HG03439 (cell line): Measurements from ENCODE around the gene HMGB1.
A peak's percentile ranks its signal among the peaks of the same experiment; 100 is the strongest.

ENCODE experiments used
- ATAC-seq: cut with Tn5 transposase; IDR thresholded peaks from one replicate; pipeline ENCODE4 v1.9.1; 2021; ENCODE audit warnings: mild to moderate bottlenecking, moderate library complexity; ENCODE audit not compliant: unreplicated experiment

The HMGB1 gene

DNA sequence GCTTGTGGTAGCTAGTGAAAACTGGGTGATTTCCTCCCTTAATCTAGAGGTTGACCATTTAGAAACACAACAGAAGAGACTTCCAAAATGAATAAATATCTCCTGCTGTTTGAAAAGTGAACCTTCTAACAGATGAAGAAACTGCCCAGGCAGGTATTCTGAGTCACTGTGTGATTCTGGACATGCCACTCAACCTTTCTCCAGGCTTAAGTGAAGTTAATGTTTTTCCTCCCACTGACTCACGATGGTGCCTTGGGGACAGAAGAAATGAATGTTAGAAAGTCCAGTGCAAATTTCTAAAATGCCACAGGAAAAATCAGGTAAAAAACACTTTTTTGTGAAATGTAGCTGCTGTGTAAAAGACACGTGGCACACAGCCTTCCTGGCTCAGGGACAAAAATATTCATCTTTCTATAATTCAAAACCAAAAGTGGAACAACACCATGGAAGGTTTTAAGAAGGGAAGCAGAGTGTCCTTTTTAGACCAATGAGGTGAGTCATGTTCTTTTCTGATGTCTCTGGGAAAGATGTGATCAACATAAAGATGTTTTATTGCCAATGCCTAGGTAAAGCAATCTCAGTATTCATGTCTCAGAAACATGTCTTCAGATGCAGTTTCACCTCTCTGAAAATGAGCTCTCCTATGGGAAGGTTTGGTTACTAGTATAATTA, 34.3 kb downstream of the HMGB1 start:
- no peak for ATAC-seq

DNA sequence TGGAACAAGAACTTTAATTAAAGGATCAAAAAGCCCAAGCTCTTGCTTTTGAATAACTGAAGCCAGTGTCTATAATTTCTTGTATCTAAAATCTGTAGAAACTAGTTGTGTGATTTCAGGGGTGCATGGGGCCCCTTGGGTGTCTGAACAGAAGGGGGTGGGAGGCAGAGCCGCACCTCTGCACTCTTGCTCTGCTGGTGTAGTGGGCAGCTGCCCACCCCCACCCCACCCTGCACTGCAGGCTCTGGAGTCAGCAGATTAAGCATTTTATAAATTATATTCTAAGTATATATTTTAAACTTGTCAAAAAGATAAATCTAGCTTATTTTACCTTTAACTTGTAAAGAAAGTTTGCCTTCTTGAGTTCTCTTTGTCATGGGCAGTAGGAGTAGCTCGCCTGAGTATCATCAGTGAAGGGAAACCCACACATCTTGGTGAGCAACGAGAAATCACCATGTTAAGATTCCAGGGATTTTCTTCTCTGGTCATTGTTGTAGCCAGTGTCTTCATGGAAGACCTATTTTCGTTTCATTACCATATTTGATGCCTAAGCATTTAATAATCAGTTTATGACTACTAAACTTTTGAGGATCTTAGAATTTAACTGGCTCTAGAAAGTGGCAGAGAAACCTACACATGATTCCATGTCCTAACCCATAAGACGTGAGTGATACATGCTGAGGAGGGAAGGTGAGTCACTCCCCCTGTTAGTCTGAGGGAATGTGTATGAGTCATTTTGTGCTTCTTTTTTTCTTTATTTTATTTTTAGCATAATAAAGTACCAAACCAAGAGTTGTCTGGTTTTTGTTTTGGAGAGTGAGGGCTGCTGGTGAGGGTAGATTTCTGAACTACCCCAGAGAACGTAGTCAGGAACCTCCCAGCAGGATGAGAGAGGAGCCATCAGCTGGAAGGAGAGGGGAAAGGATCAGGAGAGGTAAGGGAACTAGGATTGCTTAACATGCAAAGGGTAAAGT, 35.7 kb downstream of the HMGB1 start:
- ATAC-seq: peak; percentile 55

DNA sequence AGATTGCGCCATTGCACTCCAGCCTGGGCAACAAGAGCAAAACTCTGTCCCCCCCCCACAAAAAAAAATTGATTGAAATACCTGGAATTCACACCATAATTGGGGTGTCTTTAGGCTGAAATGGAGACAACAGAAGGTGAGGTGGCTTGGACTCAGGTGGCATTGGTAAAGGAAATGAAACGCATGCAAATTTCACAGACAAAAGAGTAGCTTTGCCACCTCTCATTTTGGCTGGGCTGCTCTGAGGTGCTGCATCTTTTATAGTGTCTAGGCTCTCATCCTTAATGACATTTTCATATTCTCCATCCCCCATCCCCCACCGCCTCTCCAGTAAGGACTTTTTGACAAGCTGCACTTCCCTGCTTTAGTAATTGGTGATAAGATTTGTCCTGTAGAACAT, 36.5 kb downstream of the HMGB1 start:
- no peak for ATAC-seq

DNA sequence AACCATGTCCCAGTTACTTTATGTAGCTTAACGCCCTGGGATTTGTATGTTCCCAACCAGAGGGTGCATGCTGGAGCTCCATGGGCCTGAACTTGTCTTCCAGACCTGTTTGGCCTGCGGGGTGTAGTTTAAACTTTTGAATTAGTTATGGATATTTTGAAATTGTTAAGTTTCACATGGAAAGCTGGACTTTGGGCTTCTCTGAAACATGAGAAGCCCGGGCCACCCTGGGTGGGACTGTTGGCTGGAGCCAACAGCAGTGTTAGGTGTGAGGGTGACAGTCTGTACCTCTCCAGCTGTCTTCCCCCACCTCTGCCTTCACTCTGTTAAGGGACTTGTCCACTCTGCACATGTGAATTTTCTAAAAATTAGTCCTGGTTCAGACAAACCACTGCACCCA, 41.8 kb downstream of the HMGB1 start:
- no peak for ATAC-seq

DNA sequence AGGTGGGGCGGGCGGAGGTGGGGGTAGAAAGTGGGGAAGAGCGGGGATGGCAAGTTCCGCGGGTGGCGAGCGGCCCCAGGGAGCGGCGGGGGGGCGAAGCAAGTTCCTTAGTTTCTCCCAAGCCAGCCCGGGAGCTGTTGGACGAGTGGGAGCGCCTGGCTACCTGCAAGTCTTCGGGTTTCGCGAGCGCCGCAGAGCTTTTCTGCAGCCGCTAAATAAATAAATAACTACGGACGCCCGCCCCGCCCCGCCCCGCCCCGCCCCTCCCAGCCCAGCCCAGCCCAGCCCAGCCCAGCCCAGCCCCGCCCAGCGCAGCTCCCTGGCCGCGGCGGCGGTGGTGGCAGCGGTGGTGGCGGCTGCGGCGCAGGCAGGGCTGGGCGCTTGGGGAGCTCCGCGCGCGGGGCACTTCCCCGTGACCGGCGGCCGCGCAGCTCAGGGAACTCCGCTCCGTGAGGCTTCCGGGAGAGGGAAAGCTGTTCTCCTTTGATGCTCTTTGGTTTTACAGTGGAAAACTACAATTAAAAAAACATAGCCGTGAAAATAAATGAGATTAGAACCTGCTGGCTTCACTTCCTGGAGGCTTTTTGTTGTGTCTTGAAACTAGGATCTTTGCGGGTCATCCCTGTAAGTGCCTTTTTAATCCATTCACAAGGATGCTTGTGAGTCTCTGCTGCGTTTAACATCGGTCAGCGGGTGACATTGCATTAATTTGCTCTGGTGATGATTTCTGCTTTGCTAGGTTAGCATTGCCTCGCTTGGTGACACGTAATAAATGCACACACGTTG, 43.5 kb downstream of the HMGB1 start, which contains the start of gene UBE2L5:
Gene UBE2L5, plus strand, starts transcription at position 440 of the 786 bp plus-strand sequence. CDS start 5,498 bp downstream, outside the sequence.
- peak; percentile 77 for ATAC-seq

DNA sequence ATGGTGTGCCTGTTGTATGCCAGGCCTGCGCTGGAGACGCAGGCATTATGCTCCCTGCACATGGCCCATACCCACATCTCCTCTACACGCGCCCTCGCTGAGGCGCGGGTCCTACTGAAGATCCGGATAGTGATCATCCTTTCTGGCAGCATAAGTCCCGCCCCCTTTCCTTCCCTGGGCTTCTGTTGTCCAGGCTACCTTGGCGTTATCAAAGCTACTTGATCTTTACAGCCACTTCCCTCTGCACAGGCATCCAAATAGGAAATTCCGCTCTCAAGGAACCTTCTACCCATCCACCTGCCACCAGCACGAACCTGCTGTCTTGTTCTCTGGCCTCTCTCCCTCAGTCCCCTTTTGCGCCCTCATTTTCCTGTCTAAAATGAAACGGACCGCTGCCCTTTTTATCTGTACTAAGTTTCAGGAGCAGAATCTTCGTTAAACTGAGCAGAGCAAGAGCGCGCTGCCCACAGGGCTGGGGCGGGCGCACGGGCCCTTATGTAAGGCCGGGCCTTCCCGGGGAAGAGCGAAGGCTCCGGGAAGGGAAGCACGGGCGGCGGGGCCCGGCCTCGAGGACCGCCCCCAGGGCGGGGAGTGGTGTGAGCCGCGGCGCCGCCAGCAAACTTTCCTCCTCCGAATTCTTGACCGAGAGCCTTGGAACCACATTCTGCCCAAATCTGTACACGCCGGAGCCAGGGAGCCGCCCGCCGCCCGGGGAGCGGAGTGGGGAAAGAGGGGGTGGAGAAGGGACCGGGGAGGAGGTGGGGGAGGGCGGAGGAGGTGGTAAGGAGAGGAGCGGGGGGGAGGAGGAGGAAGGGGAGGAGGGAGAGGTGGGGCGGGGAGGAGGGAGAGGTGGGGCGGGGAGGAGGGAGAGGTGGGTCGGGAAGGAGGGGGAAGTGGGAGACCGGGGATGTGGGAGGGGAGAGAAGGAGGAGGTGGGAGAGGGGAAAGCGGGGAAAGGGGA, 44.4 kb downstream of the HMGB1 start:
- ATAC-seq: peak; percentile 42

DNA sequence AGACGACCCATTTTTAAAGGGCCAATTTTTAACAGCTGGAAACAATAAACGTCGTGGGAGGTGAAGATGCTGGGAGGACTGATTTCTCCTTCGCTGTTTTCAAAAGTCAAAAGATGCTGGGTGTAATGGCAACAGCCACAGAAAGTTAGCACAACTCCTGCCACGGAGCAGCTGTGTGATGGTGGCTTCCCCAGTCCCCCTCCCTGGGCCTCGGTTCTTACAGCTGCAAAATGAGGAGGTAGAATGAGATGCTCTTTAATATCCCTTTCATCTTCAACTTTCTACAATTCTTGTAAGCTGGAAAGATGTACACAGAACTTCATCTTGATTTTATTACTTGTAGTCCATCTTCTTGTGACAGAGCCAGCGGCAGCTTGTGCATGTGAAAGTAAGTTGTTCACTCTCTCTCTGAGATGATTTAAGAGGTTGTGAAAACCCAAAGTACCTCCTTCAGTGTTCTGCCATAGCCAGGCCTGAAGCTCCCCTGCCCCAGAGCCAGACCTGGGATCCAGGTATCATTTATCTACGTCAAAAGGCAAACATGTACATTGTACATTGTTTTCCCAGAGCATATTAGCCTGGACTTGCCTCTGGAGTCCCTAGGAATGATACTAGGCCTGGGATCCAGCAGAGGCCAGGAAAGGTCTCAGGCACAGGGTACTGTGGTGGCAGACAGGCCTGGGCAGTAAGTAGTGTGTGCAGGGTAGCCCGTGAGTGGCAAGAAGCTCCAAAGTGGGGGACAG, 46.8 kb downstream of the HMGB1 start:
- ATAC-seq: no peak

DNA sequence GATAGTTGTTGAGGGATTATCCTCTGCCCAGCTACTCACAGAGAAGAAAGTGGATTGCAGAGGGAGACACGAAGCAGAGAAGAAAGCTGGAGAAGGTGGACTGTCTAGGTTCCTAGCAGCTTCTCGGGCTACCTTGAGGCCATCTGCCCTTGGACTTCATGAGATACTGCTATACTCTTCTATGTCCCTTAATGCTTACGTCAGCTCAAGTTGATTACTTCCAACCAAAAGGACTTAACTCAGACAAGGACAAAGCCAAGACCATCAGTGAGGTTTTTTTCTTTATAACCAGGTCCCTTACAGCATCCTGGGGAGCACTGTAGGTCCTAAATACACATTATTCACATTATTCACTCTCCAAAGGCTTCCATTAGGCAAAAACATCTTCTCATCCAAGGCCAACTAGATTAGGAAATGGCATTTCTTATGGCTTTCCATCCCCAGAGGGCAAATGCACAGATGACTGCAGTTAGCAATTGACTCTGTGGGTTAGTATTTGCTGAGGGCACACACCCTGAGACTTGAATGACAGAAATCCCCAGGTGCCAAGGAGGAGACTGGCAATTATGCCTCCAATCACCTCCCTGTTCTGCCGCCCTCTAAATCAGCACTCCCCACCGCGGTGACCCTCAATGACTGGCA, 47.5 kb downstream of the HMGB1 start:
- ATAC-seq: no peak

DNA sequence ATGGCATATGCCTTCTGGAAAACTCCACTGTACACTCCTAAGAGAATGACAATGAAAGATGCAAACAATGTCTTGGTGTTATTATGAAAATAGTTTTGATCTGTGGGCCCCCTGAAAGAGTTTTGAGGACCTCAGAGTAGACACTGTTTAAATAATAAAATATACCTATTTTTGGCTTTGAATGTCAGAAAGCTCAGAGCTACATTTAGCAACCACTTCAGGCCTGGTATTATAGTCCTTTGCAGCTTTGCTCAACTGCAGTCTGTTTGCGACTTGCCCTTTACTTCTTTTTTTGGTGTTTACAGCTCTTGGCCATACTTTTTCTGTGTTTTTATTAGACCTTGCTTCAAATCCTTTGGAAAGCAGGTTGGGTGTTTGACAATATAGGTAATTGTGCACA, 49.3 kb downstream of the HMGB1 start:
- no peak for ATAC-seq

DNA sequence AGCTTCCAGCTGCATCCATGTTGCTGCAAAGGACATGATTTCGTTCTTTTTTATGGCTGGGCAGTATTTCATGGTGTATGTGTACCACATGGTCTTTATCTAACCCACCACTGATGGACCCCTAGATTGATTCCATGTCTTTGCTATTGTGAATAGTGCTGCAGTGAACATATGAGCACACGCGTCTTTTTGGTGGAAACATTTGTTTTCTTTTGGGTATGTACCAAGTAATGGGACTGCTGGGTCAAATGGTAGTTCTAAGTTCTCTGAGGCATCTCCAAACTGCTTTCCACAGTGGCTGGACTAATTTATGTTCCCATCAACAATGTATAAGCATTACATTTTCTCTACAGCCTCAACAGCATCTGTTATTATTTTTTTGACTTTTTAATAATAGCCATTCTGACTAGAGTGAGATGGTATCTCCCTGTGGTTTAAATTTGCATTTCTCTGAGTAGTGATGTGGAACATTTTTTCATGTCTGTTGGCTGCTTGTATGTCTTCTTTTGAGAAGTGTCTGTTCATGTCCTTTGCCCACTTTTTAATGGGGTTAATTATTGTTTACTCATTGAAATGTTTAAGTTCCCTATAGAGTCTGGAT, 50.2 kb downstream of the HMGB1 start:
- ATAC-seq: peak; percentile 69

DNA sequence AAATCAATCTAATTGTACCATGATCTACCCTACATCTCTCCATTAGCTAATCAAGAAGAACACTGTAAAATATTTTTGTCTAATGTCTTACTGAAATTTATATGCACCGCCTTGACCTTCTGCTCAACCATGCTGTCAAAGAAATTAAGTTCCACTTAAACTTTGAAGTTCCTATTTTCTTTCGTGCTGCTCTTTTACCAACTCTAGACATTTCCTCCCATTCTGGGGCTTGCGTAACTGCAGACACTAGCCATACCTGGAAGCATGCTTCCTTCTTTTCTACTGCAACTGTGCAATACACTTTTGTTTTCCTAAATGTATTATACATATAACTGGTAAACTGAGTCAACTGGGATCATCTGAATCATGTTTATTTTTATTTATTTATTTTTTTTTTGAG, 51.9 kb downstream of the HMGB1 start:
- no peak for ATAC-seq

DNA sequence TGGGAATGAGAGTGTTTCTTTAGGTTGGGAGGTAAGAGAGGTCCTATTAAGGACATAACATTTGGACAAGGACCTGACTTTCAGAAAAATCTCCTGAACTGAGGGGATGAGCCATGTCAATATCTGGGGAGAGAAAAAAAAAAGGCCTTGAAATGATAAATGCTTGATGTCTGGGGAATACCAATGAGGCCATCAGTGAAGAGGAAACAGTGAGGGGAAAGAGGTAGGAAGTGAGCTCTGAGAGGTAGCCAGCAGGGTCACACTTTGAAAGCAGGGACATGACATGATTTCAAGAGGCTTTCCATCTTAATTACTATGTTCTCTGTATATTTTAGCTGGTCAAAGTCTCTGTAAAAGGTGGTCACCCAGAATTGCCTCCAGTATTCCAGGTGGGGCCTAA, 53.4 kb downstream of the HMGB1 start:
- ATAC-seq: no peak

DNA sequence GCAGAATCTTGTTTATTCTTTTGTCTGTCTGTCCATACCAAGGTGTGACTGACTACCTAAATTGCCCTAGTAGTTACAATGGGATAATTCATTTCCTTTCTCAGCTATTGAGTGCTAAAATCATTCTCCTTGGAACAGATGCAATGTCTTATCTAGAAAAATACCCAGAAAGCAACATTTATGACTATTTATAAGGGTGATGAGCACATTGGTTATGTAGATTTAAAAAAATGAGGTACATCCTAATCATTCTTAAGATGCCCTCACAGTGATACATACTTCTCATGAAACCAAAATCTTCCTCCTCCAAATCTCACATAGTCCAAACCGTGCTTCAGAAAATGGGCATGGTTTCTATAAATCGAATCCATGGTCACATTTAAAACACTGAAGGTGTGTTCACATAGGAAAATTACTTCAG, 55.0 kb downstream of the HMGB1 start:
- no peak for ATAC-seq

DNA sequence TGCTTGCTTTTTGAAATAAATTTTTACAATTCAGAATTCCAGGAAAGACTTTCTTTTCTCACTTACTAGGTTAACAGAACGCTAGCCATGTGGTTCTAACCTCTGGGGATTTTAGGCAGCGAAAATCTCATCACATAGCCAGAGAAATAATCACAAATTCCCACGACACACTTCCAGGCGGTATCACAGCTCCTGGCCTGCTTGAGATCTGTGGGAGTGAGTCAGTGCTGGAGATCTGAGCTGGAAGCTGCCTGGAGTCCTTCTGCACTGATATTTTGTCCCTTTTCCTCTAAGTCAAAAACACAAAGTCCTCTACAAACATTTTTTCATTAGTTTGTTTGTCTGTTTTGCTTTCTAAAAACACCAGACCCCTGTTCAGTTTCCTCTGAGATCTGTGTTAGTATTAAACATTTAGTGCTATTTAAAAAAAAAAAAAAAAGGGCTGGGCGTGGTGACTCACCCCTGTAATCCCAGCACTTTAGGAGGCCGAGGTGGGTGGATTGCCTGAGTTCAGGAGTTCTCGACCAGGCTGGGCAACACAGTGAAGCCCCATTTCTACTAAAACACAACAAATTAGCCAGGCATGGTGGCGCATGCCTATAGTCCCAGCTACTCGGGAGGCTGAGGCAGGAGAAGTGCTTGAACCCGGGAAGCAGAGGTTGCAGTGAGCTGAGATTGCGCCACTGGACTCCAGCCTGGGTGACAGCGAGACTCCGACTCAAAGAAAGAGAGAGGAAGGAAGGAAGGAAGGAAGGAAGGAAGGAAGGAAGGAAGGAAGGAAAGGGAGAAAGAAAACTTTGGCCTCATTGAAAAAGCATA, 55.6 kb downstream of the HMGB1 start:
- ATAC-seq: no peak

DNA sequence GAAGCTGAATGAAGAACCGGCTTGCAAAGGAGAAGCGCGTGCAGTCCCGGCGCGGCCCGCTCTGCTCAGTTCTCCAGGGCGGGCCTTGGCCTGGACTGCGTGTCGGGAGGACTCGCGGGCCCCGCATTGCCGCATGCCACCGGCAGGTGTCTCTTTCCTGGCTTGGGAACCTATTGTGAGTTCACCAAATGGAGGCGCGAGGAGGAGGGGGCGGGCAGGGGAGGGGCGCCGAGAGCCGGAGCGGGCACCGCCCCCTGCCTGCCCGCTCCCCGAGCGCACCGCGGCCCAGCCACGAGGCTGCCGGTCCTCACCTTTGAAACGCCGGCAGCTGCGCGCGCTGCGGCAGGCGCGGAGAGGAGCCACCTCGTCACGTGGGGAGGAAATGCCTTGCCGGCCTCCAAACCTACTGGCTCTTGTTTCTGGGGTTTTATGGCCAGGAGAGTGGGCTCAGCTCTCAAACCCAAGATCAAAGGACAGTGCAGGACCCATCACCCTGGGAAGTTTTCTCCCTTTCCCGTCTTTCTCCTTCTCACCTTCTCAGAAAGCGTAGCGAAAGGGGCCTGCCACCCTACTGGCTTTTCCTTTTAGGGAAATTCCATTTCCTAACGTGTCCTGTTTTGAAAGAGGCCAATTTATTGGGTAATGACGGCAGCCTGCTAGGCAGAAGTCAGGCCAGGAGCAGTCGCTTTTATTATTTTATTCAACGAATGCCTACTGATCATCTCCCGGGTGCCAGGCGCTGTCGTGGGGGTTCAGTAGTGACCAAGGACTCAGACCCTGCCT, 57.2 kb downstream of the HMGB1 start:
- peak; percentile 86 for ATAC-seq

DNA sequence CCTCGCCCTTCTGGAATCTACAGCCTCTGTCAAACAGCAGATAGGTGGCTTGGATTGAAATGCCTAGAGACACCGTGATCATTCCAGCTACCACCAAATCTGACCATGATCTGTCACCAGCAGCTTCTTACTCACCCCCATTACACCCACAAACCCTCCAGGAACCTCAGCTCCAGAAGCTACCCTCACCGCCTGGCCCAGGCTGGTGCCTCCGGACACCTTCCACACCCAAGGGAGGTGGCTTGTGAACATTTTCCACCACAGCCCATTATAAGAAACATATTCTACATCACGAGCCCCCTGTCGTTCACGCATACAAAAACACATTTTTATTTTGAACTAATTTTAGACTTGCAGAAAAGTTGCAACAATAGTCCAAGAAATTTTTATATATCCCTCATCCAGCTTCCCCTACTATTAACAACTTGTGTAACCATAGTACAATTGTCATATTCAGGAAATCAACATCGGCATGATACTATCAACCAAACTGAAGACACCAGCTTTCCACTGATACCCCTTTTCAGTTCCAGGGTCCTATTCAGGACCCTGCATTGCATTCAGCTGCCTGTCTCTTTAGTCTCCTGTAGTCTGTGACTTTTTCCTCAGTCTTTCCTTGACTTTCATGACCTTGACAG, 58.8 kb downstream of the HMGB1 start:
- ATAC-seq: no peak
